CD4-positive, alpha-beta T cell (primary cell): ENCODE data around the gene CCDC187. TPM values are rescaled to one million over a fixed set of nuclear protein-coding genes. Genes with fewer than 3 reads are reported as not detected.

ENCODE experiments used
- ATAC-seq: fragments of 200-7000 bp; cut with Tn5 transposase; one replicate; pipeline ENCODE4 v1.10.0; 2022; ENCODE audit warnings: mild to moderate bottlenecking; ENCODE audit not compliant: poor library complexity
- CTCF ChIA-PET: fragments of 350-600 bp; sonication (Branson Sonifier 250); formaldehyde crosslinking; loops from one replicate; lab custom pipeline; 2021; ENCODE audit warnings: antibody characterized with exemption, inconsistent platforms; lab: Charles Lee
- POLR2A ChIA-PET: fragments of 350-600 bp; sonication (Branson Sonifier 250); formaldehyde crosslinking; loops from one replicate; lab custom pipeline; 2021; ENCODE audit warnings: antibody characterized with exemption, inconsistent platforms; lab: Charles Lee
- DNase-seq, 14 experiments: peaks; one replicate each; pipeline ENCODE4 v3.0.0-alpha.2; 2013 to 2020; ENCODE audit warnings: mixed read lengths in 2 of 14
- H3K27ac ChIP-seq, 2 donors: one replicate each; pipeline versions ENCODE4 v1.5.1 to v1.7.0; 2013; ENCODE audit warnings: low read length in 2 of 2, low read depth in 1 of 2, mild to moderate bottlenecking in 1 of 2
- H3K27me3 ChIP-seq, 2 experiments: 1 replicate in 1 of 2; 2 replicates in 1 of 2; pipeline versions ENCODE4 v1.6.1 to v1.7.0; 2013; ENCODE audit warnings: low read length in 2 of 2, control low read depth in 1 of 2, mild to moderate bottlenecking in 1 of 2, moderate library complexity in 1 of 2; ENCODE audit not compliant: insufficient read depth in 2 of 2, control insufficient read depth in 1 of 2
- H3K36me3 ChIP-seq: one replicate; pipeline ENCODE4 v1.6.1; 2013; ENCODE audit warnings: low read length, control low read depth; ENCODE audit not compliant: insufficient read depth
- H3K4me1 ChIP-seq: one replicate; pipeline ENCODE4 v1.6.1; 2013; ENCODE audit warnings: low read length, control low read depth; ENCODE audit not compliant: insufficient read depth
- H3K4me3 ChIP-seq: one replicate; pipeline ENCODE4 v1.5.1; 2013; ENCODE audit warnings: mild to moderate bottlenecking, low read length, moderate library complexity
- H3K9me3 ChIP-seq, 2 experiments: 1 replicate in 1 of 2; 2 replicates in 1 of 2; pipeline versions ENCODE4 v1.6.1 to v1.7.0; 2013; ENCODE audit warnings: low read length in 2 of 2, mild to moderate bottlenecking in 2 of 2, control low read depth in 1 of 2, moderate library complexity in 1 of 2; ENCODE audit not compliant: control insufficient read depth in 1 of 2, insufficient read depth in 1 of 2
- H3K27ac Mint-ChIP-seq: one replicate; pipeline ENCODE4 v1.8.0; 2020; ENCODE audit warnings: mixed read lengths
- H3K27me3 Mint-ChIP-seq: one replicate; pipeline ENCODE4 v1.8.0; 2021; ENCODE audit warnings: mixed read lengths
- H3K36me3 Mint-ChIP-seq: one replicate; pipeline ENCODE4 v1.8.0; 2021; ENCODE audit warnings: low read depth, mixed read lengths
- H3K4me1 Mint-ChIP-seq: one replicate; pipeline ENCODE4 v1.8.0; 2021; ENCODE audit warnings: low read depth, mixed read lengths
- H3K4me3 Mint-ChIP-seq: one replicate; pipeline ENCODE4 v1.8.0; 2020; ENCODE audit warnings: mild to moderate bottlenecking, mixed read lengths
- H3K9me3 Mint-ChIP-seq: one replicate; pipeline ENCODE4 v1.8.0; 2020; ENCODE audit warnings: mixed read lengths
- intact Hi-C, 2 experiments: fragments of 100-400 bp; cut with DNase I in 1 of 2; cut with micrococcal nuclease in 1 of 2; formaldehyde crosslinking; loops; one replicate each; pipeline versions ENCODE4 v1.15.1 to v1.9.0; 2023 to 2025; cut with DNase I, micrococcal nuclease
- total RNA-seq, 174 experiments: library from RNA in 2 of 174; stranded (reverse) in 2 of 174; gene quantifications; one replicate each; pipeline ENCODE4 v1.2.3 and lab custom pipeline; 2021 to 2026
- TF ChIP-seq, protein P1 (sequence below): fragments of 200-600 bp; IDR thresholded peaks from one replicate; pipeline ENCODE4 v1.8.0; 2022; ENCODE audit warnings: antibody characterized with exemption, mild to moderate bottlenecking

CCDC187 gene
- total RNA-seq, 2 experiments from 2014 or later = not detected

DNA sequence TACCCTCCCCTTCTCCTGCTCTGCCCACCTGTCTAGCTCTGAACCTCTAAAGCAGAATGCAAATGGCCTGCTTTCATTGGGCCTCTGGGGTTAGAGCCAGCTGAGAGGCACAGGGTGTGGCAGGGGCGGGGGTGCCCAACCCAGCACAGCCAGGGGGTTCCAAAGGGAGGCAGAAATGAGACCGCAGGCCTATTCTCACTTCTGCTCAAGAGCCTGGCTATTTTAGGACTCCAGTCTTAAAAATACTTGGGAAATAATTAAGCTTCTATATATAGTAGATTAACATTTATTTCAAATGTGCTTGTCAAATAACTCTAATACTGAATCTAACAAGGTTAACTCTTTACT is 63.9 kb downstream of the CCDC187 start:
- peaks cover 40% of the 10 kb centered on the region for H3K4me1 Mint-ChIP-seq
- intact Hi-C loops = loop anchor here in 1 of 2 experiments (10.0 kb wide), 1 partner anchor 275 kb away; the partner anchor contains the start of gene UBAC1
- peaks cover 15% of the 10 kb centered on the region for H3K36me3 Mint-ChIP-seq
- no peaks in the 10 kb centered on the region for H3K27me3 ChIP-seq
- no peak overlapping the region for H3K27ac ChIP-seq
- POLR2A ChIA-PET = interaction anchor here (0.6 kb wide), 1 partner anchor 27 kb away, joined by 3 read pairs; no protein-coding TSS in a partner anchor
- H3K9me3 ChIP-seq = no peaks in the 10 kb centered on the region
- ATAC-seq (no peak), DNase-seq (no peak)
- H3K4me3 ChIP-seq = no peak overlapping the region
- H3K36me3 ChIP-seq = peaks cover 23% of the 10 kb centered on the region
- TF ChIP-seq, protein P1, sequence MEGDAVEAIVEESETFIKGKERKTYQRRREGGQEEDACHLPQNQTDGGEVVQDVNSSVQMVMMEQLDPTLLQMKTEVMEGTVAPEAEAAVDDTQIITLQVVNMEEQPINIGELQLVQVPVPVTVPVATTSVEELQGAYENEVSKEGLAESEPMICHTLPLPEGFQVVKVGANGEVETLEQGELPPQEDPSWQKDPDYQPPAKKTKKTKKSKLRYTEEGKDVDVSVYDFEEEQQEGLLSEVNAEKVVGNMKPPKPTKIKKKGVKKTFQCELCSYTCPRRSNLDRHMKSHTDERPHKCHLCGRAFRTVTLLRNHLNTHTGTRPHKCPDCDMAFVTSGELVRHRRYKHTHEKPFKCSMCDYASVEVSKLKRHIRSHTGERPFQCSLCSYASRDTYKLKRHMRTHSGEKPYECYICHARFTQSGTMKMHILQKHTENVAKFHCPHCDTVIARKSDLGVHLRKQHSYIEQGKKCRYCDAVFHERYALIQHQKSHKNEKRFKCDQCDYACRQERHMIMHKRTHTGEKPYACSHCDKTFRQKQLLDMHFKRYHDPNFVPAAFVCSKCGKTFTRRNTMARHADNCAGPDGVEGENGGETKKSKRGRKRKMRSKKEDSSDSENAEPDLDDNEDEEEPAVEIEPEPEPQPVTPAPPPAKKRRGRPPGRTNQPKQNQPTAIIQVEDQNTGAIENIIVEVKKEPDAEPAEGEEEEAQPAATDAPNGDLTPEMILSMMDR = no peak
- CTCF ChIA-PET = no interaction called here
- no peaks in the 10 kb centered on the region for H3K9me3 Mint-ChIP-seq
- peaks cover 35% of the 10 kb centered on the region for H3K4me1 ChIP-seq
- H3K27ac Mint-ChIP-seq = no peak overlapping the region
- no peak overlapping the region for H3K4me3 Mint-ChIP-seq
- H3K27me3 Mint-ChIP-seq = no peaks in the 10 kb centered on the region

DNA sequence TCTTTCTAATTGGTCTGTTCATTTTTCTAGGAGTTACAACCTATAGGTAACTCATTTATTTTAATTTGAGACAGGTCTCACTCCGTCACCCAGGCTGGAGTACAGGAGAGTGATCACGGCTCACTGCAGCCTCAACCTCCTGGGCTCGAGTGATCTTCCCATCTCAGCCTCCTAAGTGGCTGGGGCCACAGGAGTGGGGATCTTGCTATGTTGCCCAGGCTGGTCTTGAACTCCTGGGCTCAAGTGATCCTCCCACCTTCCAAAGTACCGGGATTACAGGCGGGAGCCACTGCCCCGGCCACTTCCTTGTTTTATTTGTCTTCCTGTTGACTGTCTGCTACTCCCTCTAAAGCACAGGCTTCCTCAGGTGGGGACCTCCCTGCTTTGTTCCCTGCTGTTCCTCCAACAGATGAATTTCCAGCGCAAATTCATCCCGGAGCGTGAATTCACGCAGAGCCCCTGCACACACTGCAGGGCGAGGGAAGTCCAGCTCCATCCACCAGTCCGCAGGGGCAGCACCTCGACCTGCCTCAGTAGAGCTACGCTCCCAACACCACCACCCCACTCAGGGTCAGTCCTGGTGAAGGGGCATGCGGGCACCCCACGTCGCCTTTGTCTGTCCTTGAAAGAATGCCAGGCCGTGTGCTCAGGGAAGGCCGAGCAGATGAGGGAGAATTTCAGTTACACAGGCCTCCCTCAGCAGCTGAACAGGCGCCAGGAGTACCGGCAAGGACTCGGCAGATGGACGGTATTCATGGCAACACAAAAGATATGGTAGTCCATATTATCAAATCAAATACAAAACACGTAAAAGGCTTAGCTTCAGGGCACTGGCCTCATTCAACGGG is 64.5 kb downstream of the CCDC187 start:
- Histone ChIP-seq H3K4me1 (peaks cover 29% of the 10 kb centered on the region), H3K9me3 (no peaks in the 10 kb centered on the region), H3K36me3 (peaks cover 23% of the 10 kb centered on the region), H3K27ac (no peak overlapping the region), H3K27me3 (no peaks in the 10 kb centered on the region), H3K4me3 (no peak overlapping the region)
- ATAC-seq = no peak
- Mint-ChIP-seq H3K4me3 (no peak overlapping the region), H3K9me3 (no peaks in the 10 kb centered on the region), H3K4me1 (peaks cover 35% of the 10 kb centered on the region), H3K27ac (no peak overlapping the region), H3K36me3 (peaks cover 11% of the 10 kb centered on the region), H3K27me3 (no peaks in the 10 kb centered on the region)
- CTCF ChIA-PET = no interaction called here
- no peak for DNase-seq
- POLR2A ChIA-PET = interaction anchor here (0.6 kb wide), 1 partner anchor 27 kb away, joined by 3 read pairs; no protein-coding TSS in a partner anchor
- intact Hi-C loops = no loop called here
- TF ChIP-seq, protein P1 = no peak

DNA sequence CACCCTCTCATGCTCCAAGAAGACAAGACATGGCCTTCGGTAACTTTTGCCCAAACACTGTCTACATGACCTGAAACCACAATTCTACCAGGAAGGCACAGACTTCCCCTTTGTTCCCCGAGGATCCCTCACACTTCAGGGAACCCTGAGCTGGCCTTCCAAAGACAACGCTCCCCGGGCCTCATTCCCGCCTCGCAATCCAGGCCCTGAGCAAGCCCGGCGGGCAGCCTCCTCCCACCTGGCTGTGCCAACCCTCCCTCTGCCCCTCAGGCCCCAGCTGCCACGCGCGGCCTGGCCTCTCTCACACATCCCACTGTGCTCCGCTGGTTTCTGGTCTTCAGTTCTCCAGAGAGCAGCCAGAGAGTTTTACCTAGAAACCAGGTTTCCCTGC is 65.6 kb downstream of the CCDC187 start:
- H3K4me3 Mint-ChIP-seq = no peak overlapping the region

More for the DNA sequence above, 65.6 kb downstream of the CCDC187 start:
- Mint-ChIP-seq H3K36me3 (peaks cover 15% of the 10 kb centered on the region), H3K27ac (no peak overlapping the region), H3K27me3 (no peaks in the 10 kb centered on the region), H3K4me1 (peaks cover 27% of the 10 kb centered on the region), H3K9me3 (no peaks in the 10 kb centered on the region)
- Histone ChIP-seq H3K27me3 (no peaks in the 10 kb centered on the region), H3K27ac (no peak overlapping the region), H3K4me1 (peaks cover 20% of the 10 kb centered on the region), H3K9me3 (no peaks in the 10 kb centered on the region), H3K4me3 (no peak overlapping the region), H3K36me3 (peaks cover 23% of the 10 kb centered on the region)
- ChIA-PET POLR2A (no interaction called here), CTCF (no interaction called here)
- intact Hi-C loops = no loop called here
- TF ChIP-seq, protein P1 = no peak
- no peak for DNase-seq
- no peak for ATAC-seq
